ENCODE data around the gene NCCRP1.

Gene NCCRP1

DNA sequence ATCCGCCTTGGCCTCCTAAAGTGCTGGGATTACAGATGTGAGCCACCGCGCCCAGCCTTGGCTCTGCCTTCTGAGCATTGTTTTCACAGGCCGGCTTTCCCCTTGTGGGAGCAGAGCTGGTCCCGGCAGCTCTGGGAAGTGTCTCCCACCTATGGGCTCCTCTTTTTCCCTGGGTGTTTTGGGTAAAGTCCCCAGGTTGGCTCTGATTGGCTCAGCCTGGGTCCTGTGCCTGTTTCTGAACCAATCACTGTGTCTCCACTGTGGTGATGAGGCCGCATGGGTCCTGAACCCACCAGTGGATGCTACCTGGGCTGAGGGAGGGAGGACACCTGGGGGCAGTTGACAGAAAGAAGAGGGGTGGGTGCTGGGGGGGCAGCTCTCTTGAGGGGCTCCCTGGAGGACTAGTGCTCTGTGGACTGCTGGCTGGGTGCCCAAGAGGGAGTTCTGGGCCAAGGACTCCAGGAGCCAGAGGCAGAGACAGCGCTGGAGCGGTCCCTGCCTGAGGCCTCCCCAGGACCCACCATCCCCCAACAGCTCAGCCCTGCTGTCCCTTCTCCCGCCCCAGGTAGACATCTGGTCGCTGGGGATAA lies 19.6 kb upstream of the NCCRP1 start:
- H3K4me3 ChIP-seq (ENCODE audit: low read depth, low read length): no peak overlapping the region
- TF ChIP-seq CTCF (IDR thresholded peaks at IDR 0.05; ENCODE audit: low read depth, low read length): no peak

DNA sequence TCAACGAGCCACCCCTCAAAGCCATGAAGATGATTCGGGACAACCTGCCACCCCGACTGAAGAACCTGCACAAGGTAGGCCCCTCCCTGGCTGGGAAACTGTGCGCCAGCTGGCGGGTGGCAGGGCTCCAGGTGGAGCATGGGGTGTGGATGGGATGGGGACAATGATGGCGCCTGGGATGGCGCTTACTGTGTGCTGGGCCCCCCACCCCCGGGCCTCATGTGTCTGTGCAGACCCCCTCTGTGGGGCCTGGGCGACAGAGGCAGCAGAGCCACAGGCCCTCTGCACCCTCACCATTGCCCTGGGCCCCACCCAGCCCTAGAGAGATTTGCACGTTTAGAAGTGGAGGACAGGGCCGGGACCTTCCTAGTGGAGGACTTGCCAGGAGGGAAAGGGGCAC lies 19.0 kb upstream of the NCCRP1 start:
- TF ChIP-seq CTCF (IDR thresholded peaks at IDR 0.05; ENCODE audit: low read depth, low read length): no peak
- H3K4me3 ChIP-seq (ENCODE audit: low read depth, low read length): no peak overlapping the region

DNA sequence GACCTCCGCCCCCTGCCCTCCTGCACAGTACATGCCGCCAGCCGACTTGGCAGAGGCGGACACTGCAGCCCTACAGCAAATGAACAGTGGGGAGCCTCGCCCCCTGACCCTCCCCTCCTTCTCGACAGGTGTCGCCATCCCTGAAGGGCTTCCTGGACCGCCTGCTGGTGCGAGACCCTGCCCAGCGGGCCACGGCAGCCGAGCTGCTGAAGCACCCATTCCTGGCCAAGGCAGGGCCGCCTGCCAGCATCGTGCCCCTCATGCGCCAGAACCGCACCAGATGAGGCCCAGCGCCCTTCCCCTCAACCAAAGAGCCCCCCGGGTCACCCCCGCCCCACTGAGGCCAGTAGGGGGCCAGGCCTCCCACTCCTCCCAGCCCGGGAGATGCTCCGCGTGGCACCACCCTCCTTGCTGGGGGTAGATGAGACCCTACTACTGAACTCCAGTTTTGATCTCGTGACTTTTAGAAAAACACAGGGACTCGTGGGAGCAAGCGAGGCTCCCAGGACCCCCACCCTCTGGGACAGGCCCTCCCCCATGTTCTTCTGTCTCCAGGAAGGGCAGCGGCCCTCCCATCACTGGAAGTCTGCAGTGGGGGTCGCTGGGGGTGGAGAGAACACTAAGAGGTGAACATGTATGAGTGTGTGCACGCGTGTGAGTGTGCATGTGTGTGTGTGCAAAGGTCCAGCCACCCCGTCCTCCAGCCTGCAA lies 18.3 kb upstream of the NCCRP1 start:
- TF ChIP-seq CTCF (IDR thresholded peaks at IDR 0.05; ENCODE audit: low read depth, low read length): no peak
- H3K4me3 ChIP-seq (ENCODE audit: low read depth, low read length): no peak overlapping the region

GRCh38 chr19:39179754-39180153 lies 17.0 kb upstream of the NCCRP1 start:
- TF ChIP-seq CTCF (IDR thresholded peaks at IDR 0.05; ENCODE audit: low read depth, low read length): no peak
- no peak overlapping the region for H3K4me3 ChIP-seq (ENCODE audit: low read depth, low read length)

DNA sequence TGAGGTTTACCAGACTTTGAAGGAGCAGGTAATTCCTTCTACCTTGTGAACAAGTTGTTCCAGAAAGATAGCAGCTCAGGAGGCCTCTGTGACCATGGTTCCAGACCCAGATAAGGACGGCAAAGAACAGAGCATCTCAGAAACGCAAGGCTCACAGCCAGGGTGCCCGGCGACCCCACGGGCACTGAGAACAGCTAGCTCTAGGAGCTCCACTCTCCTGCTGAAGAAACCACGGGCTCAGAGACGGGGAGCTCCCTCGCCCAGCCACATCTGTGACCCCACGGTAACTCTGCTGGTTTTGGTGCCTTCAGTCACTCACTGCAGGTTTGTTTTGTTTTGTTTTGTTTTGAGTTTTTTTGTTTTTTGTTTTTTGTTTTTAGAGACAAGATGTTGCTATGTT lies 16.0 kb upstream of the NCCRP1 start:
- TF ChIP-seq CTCF (IDR thresholded peaks at IDR 0.05; ENCODE audit: low read depth, low read length): no peak
- no peak overlapping the region for H3K4me3 ChIP-seq (ENCODE audit: low read depth, low read length)

GRCh38 chr19:39181500-39182173 lies 15.1 kb upstream of the NCCRP1 start:
- TF ChIP-seq CTCF (IDR thresholded peaks at IDR 0.05; ENCODE audit: low read depth, low read length): no peak
- H3K4me3 ChIP-seq (ENCODE audit: low read depth, low read length): no peak overlapping the region

DNA sequence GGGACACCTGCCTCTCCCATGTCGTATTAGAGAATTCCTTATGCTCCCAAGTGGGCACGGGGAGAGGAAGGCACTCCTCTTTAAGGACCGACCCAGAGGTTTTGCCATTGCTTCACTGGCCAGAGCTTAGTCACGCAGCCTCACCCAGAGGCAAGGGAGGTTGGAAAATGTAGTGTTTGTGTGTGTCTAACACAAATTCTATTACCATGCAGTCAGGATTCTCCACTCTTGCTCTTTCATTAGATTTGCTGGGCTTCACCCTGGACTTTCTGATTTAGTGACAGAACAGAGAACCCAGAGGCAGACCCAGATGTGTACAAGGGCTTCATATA lies 14.6 kb upstream of the NCCRP1 start:
- TF ChIP-seq CTCF (IDR thresholded peaks at IDR 0.05; ENCODE audit: low read depth, low read length): no peak
- no peak overlapping the region for H3K4me3 ChIP-seq (ENCODE audit: low read depth, low read length)
